ENCODE results near the gene GLIPR1L1.

Gene GLIPR1L1

DNA sequence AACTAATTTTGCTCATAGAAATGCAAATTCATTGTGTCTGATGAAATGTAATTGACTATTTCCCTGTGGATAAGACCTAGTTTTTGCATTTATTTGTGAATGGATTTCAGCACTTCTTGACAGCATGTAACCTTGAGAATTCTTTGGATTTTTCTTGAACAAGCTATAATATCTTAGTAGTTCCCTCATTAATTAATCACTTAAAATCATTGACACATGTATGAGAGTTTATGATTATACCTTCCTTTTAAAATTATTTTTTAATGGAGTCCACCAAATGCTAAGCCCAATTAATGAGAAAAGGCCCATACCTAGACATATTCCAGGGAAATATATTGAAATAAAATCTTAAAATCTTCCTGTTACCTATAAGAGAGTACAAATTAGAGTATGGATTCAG is 73.2 kb downstream of the GLIPR1L1 start:
- DNase-seq (ENCODE audit: extremely low read depth, low read depth), result no peak
- TF ChIP-seq, protein P1, sequence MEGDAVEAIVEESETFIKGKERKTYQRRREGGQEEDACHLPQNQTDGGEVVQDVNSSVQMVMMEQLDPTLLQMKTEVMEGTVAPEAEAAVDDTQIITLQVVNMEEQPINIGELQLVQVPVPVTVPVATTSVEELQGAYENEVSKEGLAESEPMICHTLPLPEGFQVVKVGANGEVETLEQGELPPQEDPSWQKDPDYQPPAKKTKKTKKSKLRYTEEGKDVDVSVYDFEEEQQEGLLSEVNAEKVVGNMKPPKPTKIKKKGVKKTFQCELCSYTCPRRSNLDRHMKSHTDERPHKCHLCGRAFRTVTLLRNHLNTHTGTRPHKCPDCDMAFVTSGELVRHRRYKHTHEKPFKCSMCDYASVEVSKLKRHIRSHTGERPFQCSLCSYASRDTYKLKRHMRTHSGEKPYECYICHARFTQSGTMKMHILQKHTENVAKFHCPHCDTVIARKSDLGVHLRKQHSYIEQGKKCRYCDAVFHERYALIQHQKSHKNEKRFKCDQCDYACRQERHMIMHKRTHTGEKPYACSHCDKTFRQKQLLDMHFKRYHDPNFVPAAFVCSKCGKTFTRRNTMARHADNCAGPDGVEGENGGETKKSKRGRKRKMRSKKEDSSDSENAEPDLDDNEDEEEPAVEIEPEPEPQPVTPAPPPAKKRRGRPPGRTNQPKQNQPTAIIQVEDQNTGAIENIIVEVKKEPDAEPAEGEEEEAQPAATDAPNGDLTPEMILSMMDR (IDR thresholded peaks at IDR 0.05; ENCODE audit: low read depth, low read length), result no peak

DNA sequence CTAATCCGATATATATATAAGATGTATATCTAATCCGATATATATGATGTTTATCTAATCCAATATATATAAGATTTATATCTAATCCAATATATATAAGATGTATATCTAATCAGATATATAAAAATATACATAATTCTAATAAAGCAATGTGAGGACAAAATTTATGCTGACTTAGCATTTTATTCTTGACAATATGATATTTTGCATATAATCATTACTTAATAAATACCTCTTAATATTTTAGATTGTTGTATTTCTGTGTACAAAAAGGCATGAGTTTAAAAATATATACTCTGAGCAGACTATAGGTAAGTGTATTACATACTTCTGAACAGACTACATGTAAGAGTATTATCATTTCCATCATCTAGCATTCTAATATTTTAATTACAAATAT is 75.4 kb downstream of the GLIPR1L1 start:
- DNase-seq (ENCODE audit: extremely low read depth, low read depth), result no peak

DNA sequence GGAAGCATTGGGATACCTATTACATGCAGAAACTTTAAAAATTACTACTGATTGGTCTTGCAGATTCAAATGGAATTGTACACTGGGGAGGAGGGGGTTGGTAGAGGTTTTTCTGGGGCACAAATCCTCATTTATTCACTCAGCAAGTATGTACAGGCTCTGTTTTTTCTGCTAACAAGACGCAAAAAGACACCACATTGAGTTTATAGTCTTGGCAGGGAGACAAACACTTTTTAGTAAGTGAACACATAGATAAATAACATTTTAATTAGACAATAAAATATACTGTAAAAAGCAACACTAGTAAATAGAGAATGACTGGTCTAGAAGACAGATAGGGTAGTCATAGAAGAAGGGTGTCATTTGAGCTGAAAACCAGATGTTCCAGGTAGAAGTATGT is 80.2 kb downstream of the GLIPR1L1 start:
- no peak for DNase-seq (ENCODE audit: extremely low read depth, low read depth)
- TF ChIP-seq, protein P1 (IDR thresholded peaks at IDR 0.05; ENCODE audit: low read depth, low read length), result no peak

More for the DNA sequence above, 75.4 kb downstream of the GLIPR1L1 start:
- TF ChIP-seq, protein P1 (IDR thresholded peaks at IDR 0.05; ENCODE audit: low read depth, low read length), result no peak

DNA sequence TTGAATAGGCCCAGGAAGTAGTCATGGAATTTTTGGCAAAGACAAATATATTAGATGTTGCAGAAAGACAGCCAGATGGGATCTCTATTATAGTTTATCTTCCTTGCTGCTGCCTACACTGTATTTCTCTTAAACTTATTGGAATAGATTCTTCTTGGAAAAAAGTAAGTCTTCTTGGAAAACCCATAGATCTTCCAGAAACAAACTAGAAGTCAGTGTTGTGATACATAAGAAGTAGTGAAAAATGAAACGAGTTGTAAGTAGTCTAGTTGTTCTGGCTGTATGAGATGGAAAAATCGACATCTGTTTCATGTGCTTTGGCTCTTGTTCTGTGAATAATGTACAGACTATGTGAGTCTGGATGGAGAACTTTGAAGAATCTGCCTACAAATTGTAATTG is 85.4 kb downstream of the GLIPR1L1 start:
- no peak for DNase-seq (ENCODE audit: extremely low read depth, low read depth)
- TF ChIP-seq, protein P1 (IDR thresholded peaks at IDR 0.05; ENCODE audit: low read depth, low read length), result no peak
